ENCODE measurements around the gene CAMSAP2. TPM values are rescaled to one million over a fixed set of nuclear protein-coding genes. Genes with fewer than 3 reads are reported as not detected.

Gene CAMSAP2
- polyA plus RNA-seq, 2 of the 4 experiments (the other 2 are of a cell fraction), result 17.3 to 28.5 TPM

- TF ChIP-seq PBX3 (IDR thresholded peaks at IDR 0.05) (0 out of 2 replicates have a peak, but pooled peaks have one; percentile 33), REST (IDR thresholded peaks at IDR 0.05) (no peak), POLR2A (IDR thresholded peaks at IDR 0.05; ENCODE audit: low read length) (peak; percentile 43), ZSCAN20 (CRISPR knock-in tag; IDR thresholded peaks at IDR 0.05) (no peak), HOXA7 (CRISPR knock-in tag; IDR thresholded peaks at IDR 0.05) (no peak), HEYL (CRISPR knock-in tag; IDR thresholded peaks at IDR 0.05) (no peak), USF2 (IDR thresholded peaks at IDR 0.05) (no peak), CEBPB (IDR thresholded peaks at IDR 0.05) (no peak), TP53 (CRISPR knock-in tag; IDR thresholded peaks at IDR 0.05) (no peak), PHF8 (IDR thresholded peaks at IDR 0.05; ENCODE audit: borderline replicate concordance, low read depth) (peak; percentile 45; the same call in 1 of the 2 replicates), ELK1 (IDR thresholded peaks at IDR 0.05; ENCODE audit: low read depth, low read length) (no peak), RCOR1 (IDR thresholded peaks at IDR 0.05; ENCODE audit: low read depth, low read length) (0 out of 2 replicates have a peak, but pooled peaks have one; percentile 58), MYC (IDR thresholded peaks at IDR 0.05; ENCODE audit: borderline replicate concordance, low read length) (no peak), BCL3 (IDR thresholded peaks at IDR 0.05) (peak; percentile 54; the same call in 2 of the 3 replicates), ATOH8 (CRISPR knock-in tag; IDR thresholded peaks at IDR 0.05; ENCODE audit: low read depth) (no peak), CHD2 (IDR thresholded peaks at IDR 0.05; ENCODE audit: low read length, partially characterized antibody) (no peak), ZNF302 (CRISPR knock-in tag; IDR thresholded peaks at IDR 0.05) (no peak), FOXS1 (CRISPR knock-in tag; IDR thresholded peaks at IDR 0.05) (no peak), CBX2 (IDR thresholded peaks at IDR 0.05; ENCODE audit: borderline replicate concordance, low read depth) (no peak), POLR2AphosphoS2 (conservative IDR thresholded peaks at IDR 0.05; ENCODE audit: low read length) (no peak), JUN (IDR thresholded peaks at IDR 0.05) (peak; percentile 47 to 87; a peak in 4 of 5 replicates), KDM5A (IDR thresholded peaks at IDR 0.05) (no peak), KDM1A (IDR thresholded peaks at IDR 0.05; ENCODE audit: low read depth) (peak; percentile 69; the same call in 1 of the 2 replicates), BHLHE40 (IDR thresholded peaks at IDR 0.05; ENCODE audit: low read depth, low read length) (peak; percentile 63), SMC3 (IDR thresholded peaks at IDR 0.05) (peak; percentile 90), HDAC2 (IDR thresholded peaks at IDR 0.05) (0 out of 2 replicates have a peak, but pooled peaks have one; percentile 3), EP300 (IDR thresholded peaks at IDR 0.05) (no peak), CHD4 (IDR thresholded peaks at IDR 0.05; ENCODE audit: borderline replicate concordance) (no peak), ZC3H11A (IDR thresholded peaks at IDR 0.05) (no peak), RAD21 (conservative IDR thresholded peaks at IDR 0.05 in 1 of 2, IDR thresholded peaks at IDR 0.05 in 1 of 2) (peak; percentile 61 to 77), E2F6 (IDR thresholded peaks at IDR 0.05; ENCODE audit: borderline replicate concordance, low read depth) (no peak; the same call in 1 of the 2 replicates), FOSL2 (IDR thresholded peaks at IDR 0.05) (no peak), FOSL2 (CRISPR knock-in tag; IDR thresholded peaks at IDR 0.05) (no peak)
These were observed 152.4 kb downstream of the CAMSAP2 start (continued) for GRCh38 chr1:200890818-200891773.

Measured in A549 (cell line).